Subcutaneous adipose tissue (tissue), 4 donors: Measurements from ENCODE around the gene SART1. TPM values are rescaled to one million over a fixed set of nuclear protein-coding genes. Genes with fewer than 3 reads are reported as not detected.

Experiments
- total RNA-seq, 4 donors: library from RNA; depleted of rRNA; stranded (reverse); fragments of >200 nt; gene quantifications; one replicate each; pipeline ENCODE4 v1.1.0, GENCODE V29; 2016
- TF ChIP-seq, protein P1 (sequence below): fragments of 450-650 bp; IDR thresholded peaks from one replicate; pipeline ENCODE4 v1.5.1; 2016; ENCODE audit warnings: low read depth, mild to moderate bottlenecking, control low read depth, antibody characterized with exemption, moderate library complexity

Gene SART1
- total RNA-seq, 4 donors from 2014 or later, result 33.7 to 69.9 (median 41.8) TPM

DNA sequence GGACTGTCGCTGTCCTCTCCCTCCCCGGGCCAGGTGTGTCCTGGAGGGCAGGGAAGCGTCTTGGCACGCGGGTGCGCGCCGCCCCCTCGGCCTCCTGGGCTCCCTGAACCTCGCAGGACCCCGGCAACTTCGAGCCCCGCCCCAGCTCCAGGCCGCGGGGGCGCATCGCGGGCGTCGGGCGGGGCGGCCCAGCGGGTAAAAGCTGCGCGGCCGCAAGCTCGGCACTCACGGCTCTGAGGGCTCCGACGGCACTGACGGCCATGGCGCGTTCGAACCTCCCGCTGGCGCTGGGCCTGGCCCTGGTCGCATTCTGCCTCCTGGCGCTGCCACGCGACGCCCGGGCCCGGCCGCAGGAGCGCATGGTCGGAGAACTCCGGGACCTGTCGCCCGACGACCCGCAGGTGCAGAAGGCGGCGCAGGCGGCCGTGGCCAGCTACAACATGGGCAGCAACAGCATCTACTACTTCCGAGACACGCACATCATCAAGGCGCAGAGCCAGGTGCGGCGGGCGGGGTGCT is 50.3 kb downstream of the SART1 start, which contains the start of gene CST6:
TSS of gene CST6 (plus strand) at position 224 of the 519 bp plus-strand sequence. CDS start at position 261, 37 bp downstream.
- TF ChIP-seq, protein P1, sequence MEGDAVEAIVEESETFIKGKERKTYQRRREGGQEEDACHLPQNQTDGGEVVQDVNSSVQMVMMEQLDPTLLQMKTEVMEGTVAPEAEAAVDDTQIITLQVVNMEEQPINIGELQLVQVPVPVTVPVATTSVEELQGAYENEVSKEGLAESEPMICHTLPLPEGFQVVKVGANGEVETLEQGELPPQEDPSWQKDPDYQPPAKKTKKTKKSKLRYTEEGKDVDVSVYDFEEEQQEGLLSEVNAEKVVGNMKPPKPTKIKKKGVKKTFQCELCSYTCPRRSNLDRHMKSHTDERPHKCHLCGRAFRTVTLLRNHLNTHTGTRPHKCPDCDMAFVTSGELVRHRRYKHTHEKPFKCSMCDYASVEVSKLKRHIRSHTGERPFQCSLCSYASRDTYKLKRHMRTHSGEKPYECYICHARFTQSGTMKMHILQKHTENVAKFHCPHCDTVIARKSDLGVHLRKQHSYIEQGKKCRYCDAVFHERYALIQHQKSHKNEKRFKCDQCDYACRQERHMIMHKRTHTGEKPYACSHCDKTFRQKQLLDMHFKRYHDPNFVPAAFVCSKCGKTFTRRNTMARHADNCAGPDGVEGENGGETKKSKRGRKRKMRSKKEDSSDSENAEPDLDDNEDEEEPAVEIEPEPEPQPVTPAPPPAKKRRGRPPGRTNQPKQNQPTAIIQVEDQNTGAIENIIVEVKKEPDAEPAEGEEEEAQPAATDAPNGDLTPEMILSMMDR, result no peak

DNA sequence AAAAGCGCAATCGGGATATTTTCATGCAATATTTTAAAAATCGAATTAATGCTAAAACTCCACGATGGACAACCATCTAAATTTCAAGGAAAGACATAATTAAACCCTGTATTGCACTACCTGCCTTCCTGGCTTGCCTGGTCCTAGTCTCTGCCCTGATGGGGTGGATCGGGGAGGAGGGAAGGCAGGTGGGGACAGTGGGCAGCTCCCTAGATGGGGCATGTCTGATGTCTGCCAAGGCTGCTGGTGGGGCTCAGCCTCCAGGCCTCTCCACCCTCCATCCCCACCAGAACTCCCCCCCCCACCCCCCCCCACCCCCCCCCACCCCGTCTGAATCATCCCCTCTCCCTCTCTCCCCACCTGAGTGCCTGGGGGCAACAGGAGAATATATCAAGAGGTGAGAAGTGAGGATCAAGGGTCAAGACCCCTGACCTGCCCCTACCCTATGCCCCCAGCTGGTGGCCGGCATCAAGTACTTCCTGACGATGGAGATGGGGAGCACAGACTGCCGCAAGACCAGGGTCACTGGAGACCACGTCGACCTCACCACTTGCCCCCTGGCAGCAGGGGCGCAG is 50.9 kb downstream of the SART1 start:
- TF ChIP-seq, protein P1, result no peak

DNA sequence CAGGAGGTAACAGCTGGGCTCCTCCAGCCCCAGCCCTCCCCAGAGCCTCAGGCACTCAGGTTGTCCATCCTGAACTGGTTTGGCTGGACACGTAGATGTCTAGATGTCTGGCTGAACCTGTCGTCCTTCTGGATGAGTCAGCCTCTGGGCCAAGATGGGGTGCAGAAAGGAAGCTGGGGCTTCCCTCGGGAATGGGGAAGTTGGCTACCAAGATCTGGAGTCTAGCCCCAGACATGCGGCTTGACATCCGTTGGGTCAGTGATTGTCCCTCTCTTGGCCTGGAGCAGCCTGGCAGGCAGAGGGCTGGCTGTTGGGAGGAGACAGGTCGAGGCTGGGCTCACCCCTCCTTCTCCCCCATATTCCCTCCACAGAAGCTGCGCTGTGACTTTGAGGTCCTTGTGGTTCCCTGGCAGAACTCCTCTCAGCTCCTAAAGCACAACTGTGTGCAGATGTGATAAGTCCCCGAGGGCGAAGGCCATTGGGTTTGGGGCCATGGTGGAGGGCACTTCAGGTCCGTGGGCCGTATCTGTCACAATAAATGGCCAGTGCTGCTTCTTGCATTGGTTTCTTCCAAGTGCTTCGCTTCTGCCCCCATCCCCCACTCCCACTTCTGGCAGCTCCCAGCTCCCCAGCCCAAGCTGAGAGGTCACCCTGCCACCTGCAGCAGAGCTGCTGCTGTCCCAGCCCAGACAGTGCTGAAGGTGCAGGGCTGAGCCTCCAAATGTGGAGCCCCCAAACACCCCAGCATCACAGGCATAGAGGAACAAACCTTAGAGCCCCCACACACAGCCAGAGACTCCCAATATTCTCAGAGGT is 51.6 kb downstream of the SART1 start:
- TF ChIP-seq, protein P1, result no peak

GRCh38 chr11:66013762-66014100 is 52.2 kb downstream of the SART1 start:
- TF ChIP-seq, protein P1, result no peak

GRCh38 chr11:66014804-66015453 is 53.4 kb downstream of the SART1 start:
- TF ChIP-seq, protein P1, result no peak

- TF ChIP-seq, protein P1, result no peak
These were observed 53.9 kb downstream of the SART1 start for GRCh38 chr11:66015454-66015881.
